CD4-positive, alpha-beta T cell treated with Interferon gamma for 1 hour (primary cell): Measurements from ENCODE around the gene USP25.

Experiments
- DNase-seq: peaks from one replicate; pipeline ENCODE4 v3.0.0-alpha.2; 2020

Gene USP25

GRCh38 chr21:15766952-15767603 lies 37.3 kb downstream of the USP25 start:
- no peak for DNase-seq

DNA sequence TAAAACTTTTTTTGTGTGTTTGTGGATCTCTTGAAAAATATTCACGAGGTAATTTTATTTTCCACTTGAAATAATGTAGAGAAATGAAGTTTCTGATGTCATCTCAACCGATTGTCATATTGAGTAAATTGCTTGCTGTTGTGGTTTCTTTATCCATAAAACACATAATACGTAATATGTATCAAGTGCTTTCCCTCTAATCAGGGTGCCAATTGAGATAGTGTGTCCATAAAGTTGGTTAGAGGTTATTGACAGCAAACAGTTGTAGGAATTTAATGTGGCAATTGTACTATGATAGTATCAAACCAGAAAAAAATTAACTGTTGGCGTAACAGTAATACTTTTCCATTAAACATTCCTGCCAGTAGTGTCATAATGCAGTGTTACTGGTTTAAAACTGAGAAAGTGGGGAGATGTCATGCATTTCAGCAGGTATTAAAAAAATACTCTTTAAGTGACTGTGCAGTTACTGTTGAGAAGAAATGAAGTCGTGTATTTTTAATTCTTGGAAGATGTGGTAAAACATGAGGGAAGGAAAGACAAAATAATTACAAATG lies 38.3 kb downstream of the USP25 start:
- DNase-seq: no peak

- DNase-seq: no peak
These were observed 39.1 kb downstream of the USP25 start for GRCh38 chr21:15768853-15769252.

DNA sequence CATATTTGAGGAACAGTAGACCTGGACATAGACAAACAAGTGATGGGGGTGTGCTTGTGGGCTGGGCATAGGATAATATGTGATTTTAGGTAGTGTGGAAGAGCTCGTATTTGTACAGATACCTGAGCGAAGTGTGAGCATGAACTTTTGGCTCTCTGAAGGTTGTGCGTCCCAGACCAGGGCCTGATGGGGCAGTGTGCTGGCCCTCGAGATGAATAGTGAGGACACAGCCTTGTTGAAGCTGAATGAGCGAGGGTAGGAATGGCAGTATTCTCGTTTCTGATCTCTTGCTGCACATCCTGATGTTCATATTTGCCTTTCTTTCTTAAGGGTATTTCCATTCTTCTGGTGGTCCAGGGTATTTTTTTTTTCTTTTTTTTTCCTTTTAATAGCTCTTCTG lies 41.5 kb downstream of the USP25 start:
- DNase-seq: no peak

DNA sequence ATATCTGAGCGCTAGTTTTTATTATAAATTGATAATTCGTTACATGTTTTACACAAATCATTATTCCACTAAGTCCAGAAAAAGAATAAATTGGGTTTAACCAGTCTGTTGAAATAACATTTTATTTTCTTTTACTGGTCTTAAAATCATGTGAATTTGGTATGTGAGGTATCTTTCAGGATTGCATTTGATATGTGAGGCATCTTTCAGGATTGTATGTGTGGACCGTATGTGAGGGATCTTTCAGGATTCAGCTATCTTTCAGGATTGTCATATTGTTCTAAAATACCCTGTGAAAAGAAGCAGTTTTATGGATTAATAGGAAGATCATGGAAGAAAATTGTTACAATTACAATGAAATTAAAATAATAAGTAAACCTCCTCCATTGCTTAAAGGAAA lies 42.9 kb downstream of the USP25 start:
- DNase-seq: no peak

- no peak for DNase-seq
These were observed 44.8 kb downstream of the USP25 start for GRCh38 chr21:15774590-15774989.

- DNase-seq: no peak
These were observed 45.5 kb downstream of the USP25 start for GRCh38 chr21:15775291-15775690.

DNA sequence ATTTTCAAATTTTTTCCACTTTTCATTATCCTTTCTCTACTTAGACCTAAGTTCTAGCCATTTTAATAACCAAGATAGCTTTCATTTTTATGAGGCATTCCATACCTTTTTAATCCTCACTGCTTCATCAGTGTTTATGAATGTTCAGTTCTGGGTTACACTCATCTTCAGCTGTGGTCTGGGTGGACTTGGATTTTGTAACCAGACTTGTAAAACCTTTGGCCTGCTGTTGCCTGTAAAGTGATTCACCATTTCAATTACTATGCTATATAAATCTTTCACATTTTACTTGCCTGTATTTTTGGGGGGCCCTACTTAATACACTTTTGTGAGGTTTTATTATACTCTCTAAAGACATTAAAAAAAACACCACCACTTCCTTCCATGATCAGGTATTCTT lies 46.2 kb downstream of the USP25 start:
- no peak for DNase-seq

GRCh38 chr21:15776818-15777217 lies 47.0 kb downstream of the USP25 start:
- DNase-seq: no peak

- no peak for DNase-seq
These were observed 52.2 kb downstream of the USP25 start for GRCh38 chr21:15781986-15782385.

DNA sequence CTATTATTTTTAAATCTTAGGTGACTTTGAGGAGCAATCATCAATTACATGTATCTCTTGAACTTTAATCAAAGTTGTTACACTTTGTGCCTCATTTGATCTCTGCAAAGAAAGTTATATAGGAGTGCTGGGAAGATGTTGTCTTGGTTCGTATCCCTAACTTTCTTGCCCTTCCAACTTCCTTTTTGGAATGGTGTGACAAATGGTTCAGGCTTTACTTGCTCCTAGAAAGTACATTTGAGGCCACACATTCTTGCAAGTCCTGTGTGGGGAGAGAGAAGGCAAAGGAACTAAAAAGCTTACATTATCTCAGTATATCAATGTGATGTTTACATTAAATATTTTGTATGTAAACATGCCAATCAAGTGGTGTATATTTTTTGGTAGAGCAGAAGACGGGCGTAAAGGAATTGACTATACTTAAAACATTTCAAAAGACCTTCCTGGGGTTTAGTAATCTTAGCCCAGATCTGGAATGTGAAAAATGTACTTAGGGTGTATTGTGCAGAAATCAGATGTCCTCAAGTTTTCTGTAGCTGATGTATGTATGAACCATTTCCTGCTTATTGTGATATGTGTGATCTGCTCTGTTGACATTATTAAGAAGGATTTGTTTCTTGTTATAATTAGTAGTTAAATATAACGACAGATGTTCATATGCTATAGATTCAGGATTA lies 59.2 kb downstream of the USP25 start:
- DNase-seq: no peak

DNA sequence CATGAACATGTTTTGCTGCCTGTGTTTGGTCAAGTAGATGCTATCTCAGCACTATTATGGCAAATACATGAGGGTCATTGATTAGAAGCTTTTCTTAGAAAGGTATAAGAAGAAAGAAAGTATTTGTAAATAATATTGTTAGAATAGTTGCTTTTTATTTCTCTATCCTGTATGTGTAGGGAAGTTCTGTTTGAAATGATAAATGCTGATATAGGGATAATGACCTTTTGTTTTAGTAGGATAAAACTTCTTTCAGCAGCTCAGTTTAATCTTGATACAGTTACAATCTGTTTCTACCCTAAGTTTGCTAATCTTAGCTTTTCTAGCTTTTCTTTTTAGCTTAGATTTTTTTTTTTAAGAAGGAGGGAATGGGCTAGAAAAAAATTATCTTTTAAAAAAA lies 63.3 kb downstream of the USP25 start:
- no peak for DNase-seq

- DNase-seq: no peak
These were observed 63.9 kb downstream of the USP25 start for GRCh38 chr21:15793550-15794235.

GRCh38 chr21:15794277-15794912 lies 64.6 kb downstream of the USP25 start:
- DNase-seq: no peak

- no peak for DNase-seq
These were observed 65.8 kb downstream of the USP25 start for GRCh38 chr21:15795533-15795932.

- no peak for DNase-seq
These were observed 68.0 kb downstream of the USP25 start for GRCh38 chr21:15797577-15798363.

DNA sequence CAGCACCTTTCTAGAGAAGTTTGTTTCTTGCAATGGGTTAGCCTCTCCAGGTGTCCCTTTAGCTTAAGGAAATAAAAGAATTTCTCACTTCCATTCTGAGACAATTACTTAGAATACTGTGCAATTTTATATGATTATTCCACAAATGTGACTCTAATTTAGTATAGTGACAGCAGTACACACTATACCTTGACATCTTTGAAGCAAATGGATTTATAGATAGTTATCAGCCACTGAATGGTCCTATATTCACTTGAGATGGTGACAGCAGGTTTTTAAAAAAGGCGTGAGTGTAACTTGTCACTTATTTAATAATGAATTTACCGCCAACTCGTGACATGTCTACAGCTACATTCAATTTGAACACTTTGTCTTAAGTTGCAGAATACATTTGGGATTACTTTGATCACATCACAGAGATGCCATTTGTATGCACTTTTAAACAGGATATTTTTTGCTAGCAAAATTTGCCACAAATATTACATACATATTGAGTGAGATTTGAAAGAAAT lies 71.6 kb downstream of the USP25 start:
- no peak for DNase-seq

DNA sequence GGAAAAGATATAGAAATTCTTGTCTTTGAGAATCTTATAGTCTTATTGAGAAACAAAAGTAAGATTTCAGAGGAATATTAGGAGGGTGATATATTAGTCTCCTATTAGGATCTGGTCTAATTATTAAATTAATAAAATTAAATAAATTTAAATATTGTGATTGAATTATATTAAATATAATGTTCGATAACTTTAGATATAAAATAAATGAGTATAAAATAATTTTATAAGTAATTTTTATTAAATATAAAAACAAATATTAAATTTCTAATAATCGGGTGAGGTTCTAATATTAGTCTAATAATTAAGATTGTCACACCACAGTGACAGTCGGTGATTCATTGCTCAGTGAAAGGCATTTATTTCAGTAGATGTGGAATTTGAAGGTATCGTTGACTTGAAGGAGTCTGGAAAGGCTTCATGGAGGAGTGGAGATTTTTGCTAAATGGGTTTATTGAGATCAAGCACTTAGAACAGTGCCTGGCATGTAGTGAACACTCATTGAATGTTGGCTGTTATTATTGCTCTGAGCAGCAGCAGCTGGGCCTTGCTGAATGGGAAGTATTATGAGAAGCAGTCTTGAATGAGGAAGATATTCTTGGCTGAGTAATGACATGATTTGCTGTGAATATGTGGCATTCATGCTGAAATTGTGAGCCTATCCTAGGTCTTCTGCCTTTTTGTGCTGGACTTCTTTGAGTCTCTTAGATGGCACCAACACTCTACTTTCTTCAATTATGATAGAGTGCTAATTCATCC lies 74.6 kb downstream of the USP25 start:
- no peak for DNase-seq

DNA sequence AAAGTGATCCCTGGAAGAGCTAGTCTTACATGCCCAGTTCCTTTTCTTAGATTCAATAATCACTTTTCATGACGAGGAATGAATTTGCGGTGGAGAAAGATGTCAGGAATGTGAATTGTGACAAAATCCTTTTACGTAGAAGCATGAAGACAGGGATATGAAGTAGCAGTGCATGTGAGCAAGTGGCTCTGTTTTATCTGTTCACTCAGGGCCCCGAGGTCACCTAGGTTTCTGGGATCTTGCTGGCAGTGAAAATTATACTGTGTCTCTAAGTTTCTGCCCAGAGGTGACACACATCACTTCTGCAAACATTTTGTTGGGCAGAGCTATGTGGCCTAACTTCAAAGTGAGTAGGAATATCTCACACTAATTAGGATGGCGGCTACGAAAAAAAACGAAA lies 79.3 kb downstream of the USP25 start:
- no peak for DNase-seq

DNA sequence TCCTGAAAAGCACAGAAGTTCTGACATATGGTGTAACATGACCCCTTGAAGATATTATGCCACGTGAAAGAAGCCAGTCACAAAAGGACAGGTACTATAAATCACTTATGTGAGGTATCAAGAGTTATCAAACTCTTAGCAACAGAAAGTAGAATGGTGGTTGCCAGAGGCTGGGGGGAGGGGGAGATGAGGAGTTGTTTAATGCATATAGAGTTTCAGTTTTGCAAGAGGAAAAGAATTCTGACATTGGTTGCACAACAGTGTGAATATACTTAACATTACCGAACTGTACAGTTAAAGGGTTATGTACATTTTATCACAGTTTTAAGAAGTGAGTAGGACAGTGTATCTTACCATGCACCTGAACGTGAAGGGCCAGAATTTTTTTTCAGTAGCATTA lies 80.0 kb downstream of the USP25 start:
- no peak for DNase-seq

DNA sequence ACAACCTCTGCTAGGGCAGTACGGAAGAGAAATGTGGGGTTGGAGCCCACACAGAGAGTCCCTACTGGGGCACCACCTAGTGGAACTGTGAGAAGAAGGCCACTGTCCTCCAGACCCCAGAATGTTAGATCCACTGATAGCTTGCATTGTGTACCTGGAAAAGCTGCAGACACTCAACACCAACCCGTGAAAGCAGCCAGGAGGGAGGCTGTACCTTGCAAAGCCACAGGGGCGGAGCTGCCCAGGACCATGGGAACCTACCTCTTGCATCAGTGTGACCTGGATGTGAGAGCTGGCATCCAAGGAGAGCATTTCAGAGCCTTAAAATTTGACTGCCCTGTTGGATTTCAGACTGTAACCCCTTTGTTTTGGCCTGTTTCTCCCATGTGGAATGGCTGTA lies 85.5 kb downstream of the USP25 start:
- no peak for DNase-seq

GRCh38 chr21:15820327-15820726 lies 90.5 kb downstream of the USP25 start:
- no peak for DNase-seq
